SJSA1 (cell line): Measurements from ENCODE around the gene TTC32. TPM values are rescaled to one million over a fixed set of nuclear protein-coding genes. Genes with fewer than 3 reads are reported as not detected.
A peak's percentile ranks its signal among the peaks of the same experiment; 100 is the strongest.
"Not testable (repeated sequence)": the region's sequence is repeated elsewhere in the genome, so short reads cannot be mapped to it uniquely, and the experiment has no call there.

ENCODE experiments used
- DNase-seq, 2 experiments: peaks; one replicate each; pipeline ENCODE4 v3.0.0-alpha.2; 2015 to 2020; ENCODE audit warnings: low spot score in 2 of 2, low read depth in 1 of 2
- H3K27ac ChIP-seq: fragments of 250-450 bp; sonication (Bioruptor Pico); 2 replicates; pipeline ENCODE4 v1.5.1; 2020; ENCODE audit warnings: mild to moderate bottlenecking, moderate library complexity
- H3K27me3 ChIP-seq: fragments of 250-450 bp; sonication (Bioruptor Pico); replicated peaks from 2 replicates; pipeline ENCODE4 v1.5.1; 2020; ENCODE audit warnings: mild to moderate bottlenecking, moderate library complexity
- H3K36me3 ChIP-seq: fragments of 250-450 bp; sonication (Bioruptor Pico); 2 replicates; pipeline ENCODE4 v1.5.1; 2020; ENCODE audit warnings: mild to moderate bottlenecking
- H3K4me1 ChIP-seq: fragments of 250-450 bp; sonication (Bioruptor Pico); replicated peaks from 2 replicates; pipeline ENCODE4 v1.6.1; 2021; ENCODE audit warnings: mild to moderate bottlenecking
- H3K4me3 ChIP-seq: fragments of 250-450 bp; sonication (Bioruptor Pico); 2 replicates; pipeline ENCODE4 v1.5.1; 2020; ENCODE audit warnings: mild to moderate bottlenecking
- H3K9me3 ChIP-seq: fragments of 250-450 bp; sonication (Bioruptor Pico); replicated peaks from 2 replicates; pipeline ENCODE4 v1.5.1; 2020; ENCODE audit warnings: mild to moderate bottlenecking
- total RNA-seq: library from RNA; depleted of rRNA; stranded (reverse); fragments of >200 nt; shearing (Covaris generic); gene quantifications from 2 replicates; pipeline ENCODE4 v1.2.3, GENCODE V29; 2014

The TTC32 gene
- total RNA-seq, 1 experiment from 2014 or later, result 5.8 TPM

DNA sequence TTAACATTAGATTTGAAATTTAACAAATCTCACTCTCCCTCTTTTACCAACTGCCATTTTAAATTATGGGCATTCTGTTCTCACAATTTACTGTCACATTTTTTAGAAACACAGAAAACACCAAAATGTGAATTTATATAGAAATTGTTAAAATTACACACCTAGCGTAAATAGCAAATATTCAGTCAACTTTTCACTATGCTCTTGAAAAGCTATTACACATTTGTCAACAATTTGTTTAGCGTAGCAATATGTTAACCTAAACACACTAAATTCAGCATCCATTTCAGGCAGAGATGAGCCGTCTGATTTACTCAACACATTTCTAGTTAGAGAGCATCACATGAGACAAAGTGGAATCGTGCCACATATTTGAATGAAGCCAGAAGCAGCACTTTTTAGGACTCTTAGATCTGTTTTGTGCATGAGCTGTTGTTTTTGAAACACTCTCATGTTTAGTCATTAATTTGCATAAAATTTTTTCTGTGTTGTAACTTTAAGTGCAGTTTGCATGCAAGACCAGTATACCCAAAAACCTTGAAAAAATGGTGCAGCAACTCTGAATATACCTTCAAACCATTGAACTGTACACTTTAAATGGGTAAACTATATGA is 8.2 kb downstream of the TTC32 start:
- H3K4me1 ChIP-seq, result 0 out of 2 replicates have a peak, but pooled peaks cover 6% of the 10 kb centered on the region
- H3K36me3 ChIP-seq, result peaks cover 7% of the 10 kb centered on the region; the same call in 1 of the 2 replicates
- no peak overlapping the region for H3K4me3 ChIP-seq
- no peak overlapping the region for H3K27ac ChIP-seq
- H3K9me3 ChIP-seq, result no peaks in the 10 kb centered on the region
- no peaks in the 10 kb centered on the region for H3K27me3 ChIP-seq
- no peak for DNase-seq

DNA sequence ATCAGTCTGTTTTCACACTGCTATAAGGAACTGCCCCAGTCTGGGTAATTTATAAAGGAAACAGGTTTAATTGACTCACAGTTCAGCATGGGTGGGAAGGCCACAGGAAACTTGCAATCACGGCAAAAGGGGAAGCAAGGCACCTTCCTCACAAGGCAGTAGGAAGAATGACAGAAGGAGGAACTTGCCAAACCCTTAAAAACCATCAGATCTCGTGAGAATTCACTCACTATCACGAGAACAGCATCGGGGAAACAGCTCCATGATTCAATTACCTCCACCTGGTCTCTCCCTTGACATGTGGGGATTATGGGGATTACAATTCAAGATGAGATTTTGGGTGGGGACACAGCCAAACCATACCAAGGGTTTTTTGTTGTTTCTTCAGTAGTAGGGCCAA is 9.8 kb downstream of the TTC32 start:
- not testable (repeated sequence) for H3K9me3 ChIP-seq, H3K27ac ChIP-seq, H3K4me3 ChIP-seq, H3K36me3 ChIP-seq, DNase-seq, H3K4me1 ChIP-seq, H3K27me3 ChIP-seq

DNA sequence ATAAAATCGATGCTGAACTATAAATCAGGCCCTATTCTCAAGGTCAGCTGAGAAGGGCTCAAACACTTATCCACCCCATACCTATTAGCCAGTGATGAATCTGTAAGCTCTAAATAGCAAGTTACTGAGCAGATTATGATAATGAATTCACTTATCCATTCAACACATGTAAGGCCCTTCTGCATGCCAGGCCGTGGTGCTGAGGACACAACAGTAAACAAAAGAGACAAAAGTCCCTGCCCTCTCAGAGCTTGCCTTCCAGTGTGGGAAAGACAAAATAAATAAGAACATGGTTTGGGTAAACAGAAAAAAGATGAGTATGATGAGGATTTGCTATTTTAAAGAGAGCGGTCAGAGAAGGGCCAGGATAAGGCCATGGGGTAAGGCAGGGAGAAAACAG is 11.7 kb downstream of the TTC32 start:
- Histone ChIP-seq H3K9me3 (no peaks in the 10 kb centered on the region), H3K4me3 (no peak overlapping the region), H3K27ac (no peak overlapping the region), H3K27me3 (no peaks in the 10 kb centered on the region), H3K4me1 (0 out of 2 replicates have a peak, but pooled peaks cover 6% of the 10 kb centered on the region), H3K36me3 (peaks cover 7% of the 10 kb centered on the region; the same call in 1 of the 2 replicates)
- no peak for DNase-seq

DNA sequence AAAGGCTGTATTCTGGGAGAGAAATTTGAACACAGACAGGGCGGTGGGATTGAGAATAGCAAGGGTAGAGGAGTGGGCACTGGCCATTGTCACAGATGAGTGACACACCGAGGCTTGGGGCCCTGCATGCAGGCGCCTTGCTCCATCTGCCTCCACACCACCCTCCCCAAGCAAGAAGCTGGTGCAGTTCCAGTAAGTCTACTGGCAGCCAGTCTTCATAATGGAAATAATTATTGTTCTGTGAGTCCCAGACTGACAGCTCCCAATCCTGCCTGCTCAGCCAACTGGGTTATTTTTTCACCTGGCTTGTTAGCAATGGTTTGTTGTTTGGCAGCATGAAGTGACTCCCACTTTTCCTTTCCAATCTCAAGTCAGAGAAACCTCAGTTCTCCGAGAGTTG is 13.0 kb downstream of the TTC32 start:
- 0 out of 2 replicates have a peak, but pooled peaks cover 6% of the 10 kb centered on the region for H3K4me1 ChIP-seq
- H3K27me3 ChIP-seq, result no peaks in the 10 kb centered on the region
- DNase-seq, result peak in 1 of 2 experiments; percentile 28
- no peak overlapping the region for H3K27ac ChIP-seq
- H3K9me3 ChIP-seq, result no peaks in the 10 kb centered on the region
- no peak overlapping the region for H3K4me3 ChIP-seq
- H3K36me3 ChIP-seq, result peaks cover 7% of the 10 kb centered on the region; the same call in 1 of the 2 replicates

DNA sequence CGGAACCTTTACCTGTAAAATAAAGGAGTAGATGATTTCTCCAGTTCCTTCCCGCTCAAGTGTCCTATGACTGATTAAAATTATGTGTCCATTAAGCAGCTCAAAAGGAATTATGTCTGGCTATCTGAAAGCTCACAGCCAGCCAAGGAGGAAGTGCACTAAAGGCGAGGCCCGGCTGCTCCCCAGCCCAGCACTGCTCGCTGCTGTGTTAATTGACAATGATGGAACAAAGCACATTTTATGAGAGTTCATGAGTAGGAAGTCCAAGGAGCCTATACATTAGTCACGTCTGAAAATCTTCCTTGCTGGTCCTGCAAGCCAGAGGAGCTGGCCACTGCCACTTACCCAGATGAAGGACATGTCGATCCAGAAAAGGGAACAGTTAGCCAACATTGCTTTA is 14.3 kb downstream of the TTC32 start:
- Histone ChIP-seq H3K27ac (no peak overlapping the region), H3K4me1 (0 out of 2 replicates have a peak, but pooled peaks cover 6% of the 10 kb centered on the region), H3K27me3 (no peaks in the 10 kb centered on the region), H3K9me3 (0 out of 2 replicates have a peak, but pooled peaks cover 3% of the 10 kb centered on the region), H3K4me3 (no peak overlapping the region), H3K36me3 (0 out of 2 replicates have a peak, but pooled peaks cover 3% of the 10 kb centered on the region)
- DNase-seq, result no peak

DNA sequence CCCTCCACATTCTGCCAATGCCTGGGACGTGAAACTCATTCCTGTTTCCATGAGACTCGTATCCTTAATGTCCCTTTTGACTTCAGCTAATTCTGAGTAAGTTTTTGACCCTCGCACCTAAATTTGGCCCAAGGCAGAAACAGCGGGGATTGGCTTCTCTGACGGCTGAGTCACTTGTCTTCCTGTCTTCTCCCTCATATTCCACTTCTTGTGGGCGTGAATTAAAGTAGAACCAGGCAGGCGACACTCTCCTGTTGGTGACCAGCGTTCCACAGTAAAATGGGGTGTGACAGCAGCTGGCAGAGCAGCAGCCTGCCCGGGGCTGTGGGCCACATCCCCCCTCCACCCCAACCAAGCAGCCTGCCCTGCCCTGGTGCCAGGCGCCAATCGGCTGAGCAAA is 15.5 kb downstream of the TTC32 start:
- 0 out of 2 replicates have a peak, but pooled peaks cover 3% of the 10 kb centered on the region for H3K9me3 ChIP-seq
- H3K4me3 ChIP-seq, result no peak overlapping the region
- H3K4me1 ChIP-seq, result 0 out of 2 replicates have a peak, but pooled peaks cover 6% of the 10 kb centered on the region
- DNase-seq, result peak in 1 of 2 experiments; percentile 34
- 0 out of 2 replicates have a peak, but pooled peaks cover 3% of the 10 kb centered on the region for H3K36me3 ChIP-seq
- no peak overlapping the region for H3K27ac ChIP-seq
- no peaks in the 10 kb centered on the region for H3K27me3 ChIP-seq

DNA sequence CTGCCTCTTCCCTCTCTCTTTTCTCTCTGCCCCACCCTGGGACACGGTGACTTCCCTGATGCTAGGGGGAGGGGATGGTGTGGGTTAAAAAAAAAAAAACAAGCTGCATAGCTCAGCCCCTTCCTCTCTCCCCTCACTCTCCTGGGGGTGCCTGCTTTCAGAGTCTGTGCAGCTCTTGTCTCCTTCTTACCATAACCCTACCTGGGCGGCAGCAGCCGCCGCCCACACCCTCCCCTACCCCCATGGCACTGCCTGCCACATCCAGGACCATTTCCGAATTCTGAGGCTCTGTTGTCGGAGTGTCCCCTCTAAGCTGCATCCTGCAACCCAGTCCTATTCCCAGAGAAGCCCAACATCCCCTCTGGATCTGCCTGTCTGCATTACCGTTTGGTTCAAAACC is 16.0 kb downstream of the TTC32 start:
- H3K4me3 ChIP-seq, result no peak overlapping the region
- 0 out of 2 replicates have a peak, but pooled peaks cover 3% of the 10 kb centered on the region for H3K9me3 ChIP-seq
- peak in 1 of 2 experiments; percentile 21 for DNase-seq
- no peaks in the 10 kb centered on the region for H3K36me3 ChIP-seq
- H3K27ac ChIP-seq, result no peak overlapping the region
- no peaks in the 10 kb centered on the region for H3K27me3 ChIP-seq
- 0 out of 2 replicates have a peak, but pooled peaks cover 6% of the 10 kb centered on the region for H3K4me1 ChIP-seq

DNA sequence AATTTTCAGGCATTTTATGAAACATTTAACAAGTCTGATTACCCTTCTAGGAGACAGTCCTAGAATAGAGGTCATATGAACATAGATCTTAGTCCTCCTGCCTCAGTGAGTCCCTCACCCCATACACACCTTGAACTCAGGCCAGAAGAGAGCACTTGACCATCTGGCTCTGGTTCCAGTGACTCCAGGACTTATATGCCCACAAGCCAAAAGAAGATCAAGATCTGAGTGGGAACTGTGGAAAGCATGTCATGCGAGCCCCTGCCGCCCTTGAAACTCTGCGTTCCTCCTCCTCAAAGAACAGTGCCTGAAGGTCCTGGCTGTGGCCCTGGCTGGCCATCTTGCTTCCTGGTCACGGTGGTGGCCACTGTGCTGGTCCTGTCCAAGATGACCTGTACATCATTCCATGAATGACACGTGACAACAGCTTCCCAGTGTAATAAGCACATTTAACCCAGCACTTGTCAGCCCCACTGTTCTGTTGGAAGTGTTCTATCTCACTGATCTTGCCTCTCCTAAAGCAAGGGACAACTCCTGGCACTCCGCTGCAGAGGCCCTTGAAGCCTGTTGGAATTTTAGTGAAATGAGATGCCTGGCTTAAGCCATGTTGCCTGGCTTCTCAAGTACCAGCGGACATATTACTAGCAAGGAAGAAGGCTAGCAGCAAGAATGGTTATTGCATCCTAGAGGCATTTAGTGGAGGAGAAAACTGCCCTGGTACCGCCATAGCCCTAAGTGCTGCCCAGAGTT is 17.6 kb downstream of the TTC32 start:
- Histone ChIP-seq H3K4me1 (no peaks in the 10 kb centered on the region), H3K27me3 (no peaks in the 10 kb centered on the region), H3K9me3 (0 out of 2 replicates have a peak, but pooled peaks cover 3% of the 10 kb centered on the region), H3K4me3 (no peak overlapping the region), H3K36me3 (no peaks in the 10 kb centered on the region), H3K27ac (no peak overlapping the region)
- peak in 1 of 2 experiments; percentile 25 for DNase-seq

DNA sequence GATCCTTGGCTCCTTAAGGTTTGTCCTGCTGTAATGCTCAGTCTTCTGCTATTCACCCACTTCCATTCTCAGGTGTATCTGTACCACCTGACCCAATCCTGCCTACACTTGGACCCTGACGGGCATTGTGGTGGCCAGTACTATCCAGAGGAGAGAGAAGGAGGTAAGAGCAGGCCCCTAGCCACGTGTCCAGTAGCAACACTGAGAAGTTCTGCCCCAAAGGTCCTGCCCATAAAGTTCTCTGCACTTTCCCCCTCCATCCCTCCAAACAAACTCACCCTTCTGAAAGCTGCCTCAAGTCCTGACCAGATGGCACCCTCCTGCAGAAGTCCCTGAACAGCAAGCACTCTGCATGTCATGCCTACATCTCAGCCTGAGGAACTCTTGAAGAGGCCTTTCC is 18.3 kb downstream of the TTC32 start:
- Histone ChIP-seq H3K4me1 (no peaks in the 10 kb centered on the region), H3K4me3 (no peak overlapping the region), H3K27ac (no peak overlapping the region), H3K27me3 (no peaks in the 10 kb centered on the region), H3K36me3 (no peaks in the 10 kb centered on the region), H3K9me3 (0 out of 2 replicates have a peak, but pooled peaks cover 3% of the 10 kb centered on the region)
- DNase-seq, result peak in 1 of 2 experiments; percentile 11

DNA sequence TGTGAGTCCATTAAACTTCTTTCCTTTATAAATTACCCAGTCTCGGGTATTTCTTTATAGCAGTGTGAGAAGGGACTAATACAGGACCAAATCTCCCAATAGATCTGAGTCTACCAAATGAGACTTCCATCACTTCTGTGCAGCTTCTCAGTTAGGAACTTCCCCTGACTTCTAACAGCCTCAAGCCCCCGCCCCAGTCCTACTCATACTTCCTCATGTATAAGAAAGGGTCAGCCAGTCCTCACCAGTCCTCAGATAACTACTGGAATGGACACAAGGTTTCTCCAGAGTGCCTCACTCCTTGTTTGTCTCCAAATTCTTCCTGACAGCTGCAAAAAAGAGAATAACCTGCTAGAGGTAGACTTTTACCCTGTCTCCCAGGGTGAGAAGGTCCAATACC is 19.5 kb downstream of the TTC32 start:
- no peaks in the 10 kb centered on the region for H3K4me1 ChIP-seq
- peak in 1 of 2 experiments; percentile 17 for DNase-seq
- no peak overlapping the region for H3K27ac ChIP-seq
- H3K4me3 ChIP-seq, result no peak overlapping the region
- 0 out of 2 replicates have a peak, but pooled peaks cover 3% of the 10 kb centered on the region for H3K9me3 ChIP-seq
- H3K36me3 ChIP-seq, result no peaks in the 10 kb centered on the region
- H3K27me3 ChIP-seq, result no peaks in the 10 kb centered on the region

DNA sequence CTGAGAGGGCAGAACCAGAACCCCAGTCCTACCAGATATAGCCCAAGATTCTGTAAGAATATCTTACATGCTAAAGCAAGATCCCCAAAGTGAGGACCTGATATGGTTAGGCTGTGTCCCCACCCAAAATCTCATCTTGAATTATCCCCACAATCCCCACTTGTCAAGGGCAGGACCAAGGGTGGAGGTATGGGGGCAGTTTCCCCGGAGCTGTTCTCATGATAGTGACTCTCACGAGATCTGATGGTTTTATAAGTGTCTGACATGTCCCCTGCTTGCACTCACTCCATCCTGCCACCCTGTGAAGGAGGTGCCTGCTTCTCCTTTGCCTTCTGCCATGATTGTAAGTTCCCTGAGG is 19.9 kb downstream of the TTC32 start:
- no peak overlapping the region for H3K27ac ChIP-seq
- no peak overlapping the region for H3K4me3 ChIP-seq
- no peaks in the 10 kb centered on the region for H3K36me3 ChIP-seq
- no peaks in the 10 kb centered on the region for H3K4me1 ChIP-seq
- DNase-seq, result peak in 1 of 2 experiments; percentile 11
- H3K9me3 ChIP-seq, result 0 out of 2 replicates have a peak, but pooled peaks cover 3% of the 10 kb centered on the region
- no peaks in the 10 kb centered on the region for H3K27me3 ChIP-seq

DNA sequence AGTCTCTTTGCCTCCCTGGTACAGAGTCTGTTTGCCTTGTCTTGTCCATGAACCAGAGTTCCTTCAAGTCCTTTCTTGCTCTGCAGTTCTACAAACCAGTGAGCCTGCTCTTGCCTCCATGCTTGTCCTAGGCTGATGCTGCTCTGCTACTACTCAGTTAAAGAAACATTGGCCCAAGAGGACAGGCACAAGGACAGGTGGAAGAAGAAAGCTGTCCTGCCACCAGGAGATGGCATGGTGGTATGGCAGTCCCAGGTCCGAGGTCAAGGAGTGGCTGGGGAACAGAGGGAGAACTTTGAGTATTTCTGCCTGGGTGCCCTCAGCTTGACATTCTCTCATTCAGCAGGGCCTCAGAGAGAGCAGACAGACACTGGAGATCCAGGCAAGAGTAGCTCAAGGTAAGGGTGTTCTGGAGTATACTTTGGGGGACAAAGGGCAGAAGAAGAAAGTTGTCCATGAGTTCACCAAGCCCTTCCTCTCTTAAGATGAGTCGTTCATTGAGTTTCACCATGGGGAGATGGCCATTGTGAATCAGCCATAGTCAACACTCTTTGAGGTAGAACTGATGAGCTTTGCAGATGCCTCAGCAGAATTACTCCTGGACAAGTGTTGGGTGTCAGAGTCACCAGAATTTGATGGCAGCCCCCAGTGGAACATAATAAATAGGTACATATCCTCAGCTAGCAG is 20.4 kb downstream of the TTC32 start:
- H3K4me1 ChIP-seq, result no peaks in the 10 kb centered on the region
- no peak for DNase-seq
- no peaks in the 10 kb centered on the region for H3K36me3 ChIP-seq
- H3K9me3 ChIP-seq, result 0 out of 2 replicates have a peak, but pooled peaks cover 3% of the 10 kb centered on the region
- no peaks in the 10 kb centered on the region for H3K27me3 ChIP-seq
- H3K27ac ChIP-seq, result no peak overlapping the region
- no peak overlapping the region for H3K4me3 ChIP-seq

DNA sequence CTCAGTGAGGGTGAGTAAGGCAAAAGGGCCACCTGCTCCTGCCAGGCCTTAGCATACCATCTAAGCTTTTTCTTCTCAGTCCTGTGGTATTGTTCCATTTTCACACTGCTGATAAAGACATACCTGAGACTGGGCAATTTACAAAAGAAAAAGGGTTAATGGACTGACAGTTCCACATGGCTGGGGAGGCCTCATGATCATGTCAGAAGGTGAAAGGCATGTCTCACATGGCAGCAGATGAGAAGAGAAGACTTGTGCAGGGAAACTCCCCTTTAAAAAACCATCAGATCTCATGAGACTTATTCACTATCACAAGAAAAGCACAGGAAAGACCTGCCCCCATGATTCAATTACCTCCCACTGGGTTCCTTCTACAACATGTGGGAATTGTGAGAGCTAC is 21.6 kb downstream of the TTC32 start:
- not testable (repeated sequence) for H3K27ac ChIP-seq, H3K9me3 ChIP-seq

More for the DNA sequence above, 21.6 kb downstream of the TTC32 start:
- H3K4me1 ChIP-seq, H3K27me3 ChIP-seq, H3K36me3 ChIP-seq, H3K4me3 ChIP-seq, DNase-seq: not testable (repeated sequence)
